SK-N-SH (cell line): ENCODE data around the gene C3orf20. TPM values are rescaled to one million over a fixed set of nuclear protein-coding genes. Genes with fewer than 3 reads are reported as not detected.

Experiments used
- CTCF ChIA-PET: fragments of 300-600, 350-600 bp; formaldehyde crosslinking; extraction: SDS; loops from one replicate; lab custom pipeline; 2021; lab: Yijun Ruan, JAX
- POLR2A ChIA-PET: fragments of 350-600 bp; sonication (Branson Sonifier 250); formaldehyde crosslinking; extraction: SDS; loops from one replicate; lab custom pipeline; 2020; ENCODE audit warnings: antibody characterized with exemption, inconsistent platforms; lab: Yijun Ruan, JAX
- DNase-seq: peaks from one replicate; pipeline ENCODE4 v3.0.0; 2012
- H2AFZ ChIP-seq: fragments of 200-600 bp; sonication (generic); 2 replicates; pipeline ENCODE4 v1.8.1; 2016; ENCODE audit warnings: antibody characterized with exemption, mild to moderate bottlenecking, low read depth
- H3F3A ChIP-seq: fragments of 200-600 bp; sonication (generic); replicated peaks from 2 replicates; pipeline ENCODE3; 2016; ENCODE audit warnings: antibody characterized with exemption, mild to moderate bottlenecking; ENCODE audit not compliant: insufficient read depth
- H3K27ac ChIP-seq, 2 experiments: fragments of 200-500 bp in 1 of 2; fragments of 200-600 bp in 1 of 2; sonication (Bioruptor generic) in 1 of 2; sonication (generic), shearing (Covaris generic) in 1 of 2; 2 replicates each; pipeline versions ENCODE4 v1.5.1 to v1.6.1; 2014 to 2016; ENCODE audit warnings: low read depth in 2 of 2, inconsistent platforms in 1 of 2, low read length in 1 of 2, mild to moderate bottlenecking in 1 of 2, mixed read lengths in 1 of 2
- H3K27me3 ChIP-seq: fragments of 200-600 bp; sonication (generic), shearing (Covaris generic); 2 replicates; pipeline ENCODE4 v1.6.1; 2016; ENCODE audit warnings: mixed run types; ENCODE audit not compliant: insufficient read depth
- H3K36me3 ChIP-seq, 2 experiments: fragments of 200-500 bp in 1 of 2; fragments of 200-600 bp in 1 of 2; sonication (Bioruptor generic) in 1 of 2; sonication (generic) in 1 of 2; replicated peaks in 1 of 2; 2 replicates each; pipeline versions ENCODE3 to v1.5.1; 2014 to 2016; ENCODE audit warnings: low read length in 1 of 2, mild to moderate bottlenecking in 1 of 2; ENCODE audit not compliant: insufficient read depth in 2 of 2, control insufficient read depth in 1 of 2
- H3K4me1 ChIP-seq, 2 experiments: fragments of 200-500 bp in 1 of 2; fragments of 200-600 bp in 1 of 2; sonication (Bioruptor generic) in 1 of 2; sonication (generic), shearing (Covaris generic) in 1 of 2; 2 replicates each; pipeline versions ENCODE4 v1.5.1 to v1.6.1; 2014 to 2016; ENCODE audit warnings: low read depth in 1 of 2, low read length in 1 of 2, mixed run types in 1 of 2; ENCODE audit not compliant: insufficient read depth in 2 of 2, control insufficient read depth in 1 of 2
- H3K4me2 ChIP-seq: fragments of 200-600 bp; sonication (generic), shearing (Covaris generic); 2 replicates; pipeline ENCODE4 v1.6.1; 2017; ENCODE audit warnings: mixed run types
- H3K4me3 ChIP-seq, 2 experiments: fragments of 200-500 bp in 1 of 2; fragments of 200-600 bp in 1 of 2; sonication (Bioruptor generic) in 1 of 2; sonication (generic), shearing (Covaris generic) in 1 of 2; 2 replicates each; pipeline versions ENCODE4 v1.5.1 to v1.8.1; 2014 to 2016; ENCODE audit warnings: low read depth in 2 of 2, inconsistent platforms in 1 of 2, low read length in 1 of 2, mild to moderate bottlenecking in 1 of 2, mixed read lengths in 1 of 2, moderate library complexity in 1 of 2
- H3K79me2 ChIP-seq: fragments of 200-600 bp; sonication (generic); 2 replicates; pipeline ENCODE4 v1.8.1; 2017; ENCODE audit warnings: mild to moderate bottlenecking; ENCODE audit not compliant: insufficient read depth
- H3K9ac ChIP-seq: fragments of 200-600 bp; sonication (generic); 2 replicates; pipeline ENCODE4 v1.6.1; 2017; ENCODE audit warnings: mixed run types
- H3K9me2 ChIP-seq: fragments of 200-600 bp; sonication (generic); 2 replicates; pipeline ENCODE4 v1.6.1; 2017; ENCODE audit warnings: mixed run types
- H3K9me3 ChIP-seq: fragments of 200-600 bp; sonication (generic); 2 replicates; pipeline ENCODE4 v1.6.1; 2017; ENCODE audit warnings: mixed run types, mild to moderate bottlenecking, moderate library complexity
- H4K20me1 ChIP-seq: fragments of 200-600 bp; sonication (generic); 2 replicates; pipeline ENCODE4 v1.6.1; 2017; ENCODE audit warnings: mild to moderate bottlenecking, mixed run types; ENCODE audit not compliant: insufficient read depth
- CHD2 ChIP-seq: fragments of 150-350 bp; IDR thresholded peaks from 2 replicates; pipeline ENCODE4 v1.6.1; 2018; ENCODE audit warnings: low read length; ENCODE audit not compliant: partially characterized antibody
- ELF1 ChIP-seq: IDR thresholded peaks from 2 replicates; pipeline ENCODE4 v1.4.0; 2012
- EZH2phosphoT487 ChIP-seq: fragments of 200-600 bp; sonication (generic); IDR thresholded peaks from 2 replicates; pipeline ENCODE4 v1.6.1; 2017; ENCODE audit warnings: low read depth, mixed run types, mild to moderate bottlenecking, antibody characterized with exemption, moderate library complexity, borderline replicate concordance
- FOSL2 ChIP-seq: IDR thresholded peaks from 2 replicates; pipeline ENCODE4 v1.4.0; 2012; ENCODE audit warnings: low read depth, mild to moderate bottlenecking, moderate library complexity, borderline replicate concordance
- FOXJ3 ChIP-seq: sonication (generic); formaldehyde crosslinking; IDR thresholded peaks from 2 replicates; pipeline ENCODE4 v1.5.1; 2020; ENCODE audit warnings: mild to moderate bottlenecking, missing genetic modification reagents
- FOXM1 ChIP-seq: IDR thresholded peaks from 2 replicates; pipeline ENCODE4 v1.4.0; 2012; ENCODE audit warnings: low read depth, mild to moderate bottlenecking
- MXI1 ChIP-seq: IDR thresholded peaks from 2 replicates; pipeline ENCODE4 v1.6.1; 2012; ENCODE audit warnings: mild to moderate bottlenecking, low read depth, low read length, improper control_type of control experiment
- NRF1 ChIP-seq: IDR thresholded peaks from 2 replicates; pipeline ENCODE4 v1.6.1; 2012; ENCODE audit warnings: low read depth, mild to moderate bottlenecking, low read length
- PBX3 ChIP-seq: IDR thresholded peaks from 2 replicates; pipeline ENCODE4; 2012
- POLR2AphosphoS5 ChIP-seq: IDR thresholded peaks from 2 replicates; pipeline ENCODE4 v1.6.1; 2012; ENCODE audit warnings: low read depth, low read length
- RCOR1 ChIP-seq: fragments of 150-350 bp; IDR thresholded peaks from 2 replicates; pipeline ENCODE4 v1.6.1; 2017; ENCODE audit warnings: antibody characterized with exemption, low read length
- RFX5 ChIP-seq: IDR thresholded peaks from 2 replicates; pipeline ENCODE4 v1.6.1; 2012; ENCODE audit warnings: mild to moderate bottlenecking, improper control_type of control experiment, low read length
- RXRA ChIP-seq: IDR thresholded peaks from 2 replicates; pipeline ENCODE4 v1.4.0; 2012; ENCODE audit warnings: low read depth, mild to moderate bottlenecking, borderline replicate concordance
- SIN3A ChIP-seq: IDR thresholded peaks from 2 replicates; pipeline ENCODE4 v1.6.1; 2012; ENCODE audit warnings: low read depth, mild to moderate bottlenecking, low read length, moderate library complexity, borderline replicate concordance
- TAF1 ChIP-seq: IDR thresholded peaks from 2 replicates; pipeline ENCODE4 v1.6.1; 2012; ENCODE audit warnings: low read depth, mild to moderate bottlenecking, low read length, moderate library complexity, borderline replicate concordance
- YY1 ChIP-seq: IDR thresholded peaks from 2 replicates; pipeline ENCODE4 v1.4.0; 2012; ENCODE audit warnings: low read depth, mild to moderate bottlenecking
- ZBTB33 ChIP-seq: IDR thresholded peaks from 2 replicates; pipeline ENCODE4 v1.4.0; 2012; ENCODE audit warnings: low read depth, borderline replicate concordance
- WGBS: methylation state at CpG from one replicate; pipeline ENCODE4 v1.1.6; 2017; ENCODE audit warnings: low lambda C conversion rate; 5-methylcytosine and 5-hydroxymethylcytosine counted together
- polyA plus RNA-seq, 3 experiments: library from polyadenylated mRNA; depleted of rRNA; stranded (reverse); fragments of >200 nt; gene quantifications; 2 replicates each; pipeline ENCODE4 v1.2.3, GENCODE V29; 2012

C3orf20 gene
- polyA plus RNA-seq, 1 of the 3 experiments (the other 2 are of a cell fraction) = not detected

- Histone ChIP-seq H3K27me3 (no peaks in the 10 kb centered on the region), H3F3A (peaks cover 8% of the 10 kb centered on the region), H3K9ac (no peak overlapping the region), H3K4me3 (no peak overlapping the region), H4K20me1 (no peaks in the 10 kb centered on the region), H3K4me2 (no peak overlapping the region), H2AFZ (no peak overlapping the region), H3K36me3 (peaks cover 0 to 2% of the 10 kb centered on the region in 2 experiments), H3K4me1 (peaks cover 0 to 14% of the 10 kb centered on the region in 2 experiments; a peak in 2 of 4 replicates), H3K27ac (no peak overlapping the region), H3K9me3 (no peaks in the 10 kb centered on the region), H3K9me2 (no peaks in the 10 kb centered on the region), H3K79me2 (no peaks in the 10 kb centered on the region)
- CTCF ChIA-PET = interaction anchor here (0.9 to 15.2 kb wide), 6 partner anchors 10 to 245 kb away, joined by 3 to 202 read pairs (median 23); no protein-coding TSS in a partner anchor
- TF ChIP-seq TAF1 = no peak
- no peak for TF ChIP-seq ZBTB33
- no peak for TF ChIP-seq FOXM1
- TF ChIP-seq RXRA = no peak
- TF ChIP-seq ELF1 = no peak
- TF ChIP-seq NRF1 = no peak
- TF ChIP-seq MXI1 = no peak
- TF ChIP-seq YY1 = no peak
- no peak for TF ChIP-seq RFX5
- no peak for TF ChIP-seq RCOR1
- TF ChIP-seq POLR2AphosphoS5 = no peak
- no peak for TF ChIP-seq PBX3
- TF ChIP-seq FOSL2 = no peak
- no peak for TF ChIP-seq CHD2
- no peak for TF ChIP-seq FOXJ3 (CRISPR knock-in tag)
- TF ChIP-seq SIN3A = no peak
- no peak for TF ChIP-seq EZH2phosphoT487
- WGBS = 82% methylated on average over 6 of the region's 7 CpGs
- no peak for DNase-seq
- POLR2A ChIA-PET = no interaction called here
These were observed 3.1 kb downstream of the C3orf20 start for GRCh38 chr3:14678015-14678503.
